Smooth muscle cell (in vitro differentiated cells): Measurements from ENCODE around the gene TXNDC5. TPM values are rescaled to one million over a fixed set of nuclear protein-coding genes. Genes with fewer than 3 reads are reported as not detected.

ENCODE experiments used
- DNase-seq: peaks from one replicate; lab custom pipeline; 2025; ENCODE audit not compliant: unreplicated experiment; lab: John Stamatoyannopoulos, UW
- H2AFZ ChIP-seq: fragments of 200-600 bp; sonication (generic); 2 replicates; pipeline ENCODE4 v1.6.0; 2016; ENCODE audit warnings: antibody characterized with exemption, low read depth, mild to moderate bottlenecking
- H3F3A ChIP-seq: fragments of 200-600 bp; sonication (generic); 2 replicates; pipeline ENCODE4 v1.6.0; 2017; ENCODE audit warnings: antibody characterized with exemption, low read depth
- H3K27ac ChIP-seq: fragments of 200-600 bp; sonication (generic); 2 replicates; pipeline ENCODE4 v1.5.1; 2016; ENCODE audit warnings: low read depth, mild to moderate bottlenecking
- H3K27me3 ChIP-seq: fragments of 200-600 bp; sonication (generic); 2 replicates; pipeline ENCODE4 v1.6.1; 2016; ENCODE audit warnings: low read depth, mild to moderate bottlenecking
- H3K36me3 ChIP-seq: fragments of 200-600 bp; sonication (generic); 2 replicates; pipeline ENCODE4 v1.5.1; 2016; ENCODE audit warnings: low read depth
- H3K4me1 ChIP-seq: fragments of 200-600 bp; sonication (generic); 2 replicates; pipeline ENCODE4 v1.5.1; 2016; ENCODE audit warnings: low read depth
- H3K4me2 ChIP-seq: fragments of 200-600 bp; sonication (generic); 2 replicates; pipeline ENCODE4 v1.6.0; 2016; ENCODE audit warnings: mild to moderate bottlenecking
- H3K4me3 ChIP-seq: fragments of 200-600 bp; sonication (generic); 2 replicates; pipeline ENCODE4 v1.5.1; 2016; ENCODE audit warnings: mild to moderate bottlenecking
- H3K79me2 ChIP-seq: fragments of 200-600 bp; sonication (generic); 2 replicates; pipeline ENCODE4 v1.6.0; 2016; ENCODE audit warnings: low read depth, mild to moderate bottlenecking
- H3K9ac ChIP-seq: fragments of 200-600 bp; sonication (generic); 2 replicates; pipeline ENCODE4 v1.6.0; 2016; ENCODE audit warnings: low read depth
- H3K9me3 ChIP-seq: fragments of 200-600 bp; sonication (generic); replicated peaks from 2 replicates; pipeline ENCODE4 v1.5.1; 2016; ENCODE audit warnings: low read depth
- H4K20me1 ChIP-seq: fragments of 200-600 bp; sonication (generic); 2 replicates; pipeline ENCODE4 v1.6.0; 2016; ENCODE audit warnings: low read depth
- WGBS: methylation state at CpG from one replicate; pipeline ENCODE4 v1.1.7; 2016; ENCODE audit warnings: low lambda C conversion rate; 5-methylcytosine and 5-hydroxymethylcytosine counted together
- polyA plus RNA-seq: library from polyadenylated mRNA; unstranded; fragments of >200 nt; fragmentation: Nextera tagmentation; extraction: Ambion mirVana; gene quantifications from 2 replicates; pipeline ENCODE4 v1.2.1, GENCODE V29; 2016
- total RNA-seq: library from RNA; depleted of rRNA; stranded (reverse); fragments of >200 nt; gene quantifications from 2 replicates; pipeline ENCODE4 v1.2.3, GENCODE V29; 2014
- TF ChIP-seq, protein P1 (sequence below): fragments of 200-600 bp; sonication (generic); IDR thresholded peaks from 2 replicates; pipeline ENCODE4 v1.5.1; 2017; ENCODE audit warnings: borderline replicate concordance, mild to moderate bottlenecking, antibody characterized with exemption; ENCODE audit not compliant: insufficient read depth, poor library complexity, severe bottlenecking

TXNDC5 gene
- total and polyA plus RNA-seq, 2 experiments from 2014 or later = 448 to 576 TPM

GRCh38 chr6:7910298-7910653 lies 312 bp downstream of the TXNDC5 start:
- H3K9ac ChIP-seq = peak overlapping the region; percentile 83
- H4K20me1 ChIP-seq = peaks cover 45% of the 10 kb centered on the region
- H3K4me1 ChIP-seq = peaks cover 8% of the 10 kb centered on the region
- H3K9me3 ChIP-seq = no peaks in the 10 kb centered on the region
- H3K27ac ChIP-seq = peak overlapping the region; percentile 45
- 0% methylated on average over 22 of the region's 57 CpGs for WGBS
- no peak for DNase-seq
- peak overlapping the region; percentile 96 for H3K4me2 ChIP-seq
- no peak overlapping the region for H2AFZ ChIP-seq
- TF ChIP-seq, protein P1, sequence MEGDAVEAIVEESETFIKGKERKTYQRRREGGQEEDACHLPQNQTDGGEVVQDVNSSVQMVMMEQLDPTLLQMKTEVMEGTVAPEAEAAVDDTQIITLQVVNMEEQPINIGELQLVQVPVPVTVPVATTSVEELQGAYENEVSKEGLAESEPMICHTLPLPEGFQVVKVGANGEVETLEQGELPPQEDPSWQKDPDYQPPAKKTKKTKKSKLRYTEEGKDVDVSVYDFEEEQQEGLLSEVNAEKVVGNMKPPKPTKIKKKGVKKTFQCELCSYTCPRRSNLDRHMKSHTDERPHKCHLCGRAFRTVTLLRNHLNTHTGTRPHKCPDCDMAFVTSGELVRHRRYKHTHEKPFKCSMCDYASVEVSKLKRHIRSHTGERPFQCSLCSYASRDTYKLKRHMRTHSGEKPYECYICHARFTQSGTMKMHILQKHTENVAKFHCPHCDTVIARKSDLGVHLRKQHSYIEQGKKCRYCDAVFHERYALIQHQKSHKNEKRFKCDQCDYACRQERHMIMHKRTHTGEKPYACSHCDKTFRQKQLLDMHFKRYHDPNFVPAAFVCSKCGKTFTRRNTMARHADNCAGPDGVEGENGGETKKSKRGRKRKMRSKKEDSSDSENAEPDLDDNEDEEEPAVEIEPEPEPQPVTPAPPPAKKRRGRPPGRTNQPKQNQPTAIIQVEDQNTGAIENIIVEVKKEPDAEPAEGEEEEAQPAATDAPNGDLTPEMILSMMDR = no peak
- peak overlapping the region; percentile 78 for H3K4me3 ChIP-seq
- H3K79me2 ChIP-seq = peaks cover 46% of the 10 kb centered on the region
- no peaks in the 10 kb centered on the region for H3F3A ChIP-seq
- no peaks in the 10 kb centered on the region for H3K27me3 ChIP-seq
- no peaks in the 10 kb centered on the region for H3K36me3 ChIP-seq

- peak; percentile 23 for DNase-seq
- H3K4me3 ChIP-seq = peak overlapping the region; percentile 78
- peaks cover 52% of the 10 kb centered on the region for H4K20me1 ChIP-seq
- no peaks in the 10 kb centered on the region for H3K9me3 ChIP-seq
- H2AFZ ChIP-seq = peak overlapping the region; percentile 55
- peaks cover 8% of the 10 kb centered on the region for H3K4me1 ChIP-seq
- peak overlapping the region; percentile 45 for H3K27ac ChIP-seq
- peak overlapping the region; percentile 96 for H3K4me2 ChIP-seq
- no peaks in the 10 kb centered on the region for H3F3A ChIP-seq
- peaks cover 53% of the 10 kb centered on the region for H3K79me2 ChIP-seq
- TF ChIP-seq, protein P1 = no peak
- H3K9ac ChIP-seq = peak overlapping the region; percentile 83
- H3K36me3 ChIP-seq = no peaks in the 10 kb centered on the region
- H3K27me3 ChIP-seq = no peaks in the 10 kb centered on the region
- WGBS = 3% methylated on average over 33 of the region's 66 CpGs
These were observed 988 bp downstream of the TXNDC5 start for GRCh38 chr6:7909323-7910276.

DNA sequence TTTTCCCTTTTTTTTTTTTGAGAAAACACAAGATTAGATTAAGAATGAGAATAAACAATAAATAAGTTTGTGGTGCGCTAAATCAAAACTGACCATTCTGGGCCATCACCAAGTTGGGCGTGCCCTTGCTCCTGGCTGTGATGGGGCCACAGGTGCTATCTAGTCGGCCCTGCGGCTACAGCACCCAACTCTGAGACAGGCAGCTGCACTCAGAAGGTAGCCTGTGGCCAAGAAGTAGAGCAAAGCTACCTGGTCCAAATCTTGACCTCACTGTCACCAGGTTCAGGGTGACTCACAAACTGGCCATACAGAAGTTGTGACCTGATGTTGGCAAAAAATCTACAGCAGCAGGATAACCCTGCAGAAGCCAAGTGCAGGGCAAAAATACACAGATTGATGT lies 3.4 kb downstream of the TXNDC5 start:
- DNase-seq = no peak
- WGBS = 99% methylated on average over 4 of the region's 4 CpGs
- Histone ChIP-seq H3F3A (no peaks in the 10 kb centered on the region), H3K9ac (no peak overlapping the region), H3K27me3 (no peaks in the 10 kb centered on the region), H3K4me2 (no peak overlapping the region), H3K4me1 (peaks cover 8% of the 10 kb centered on the region), H3K4me3 (no peak overlapping the region), H3K9me3 (no peaks in the 10 kb centered on the region), H3K27ac (no peak overlapping the region), H3K79me2 (peaks cover 64% of the 10 kb centered on the region), H4K20me1 (peaks cover 76% of the 10 kb centered on the region), H2AFZ (no peak overlapping the region), H3K36me3 (peaks cover 10% of the 10 kb centered on the region)
- TF ChIP-seq, protein P1 = no peak
